ENCODE results near the gene ANKRD13A.
"Not testable (repeated sequence)": the region's sequence is repeated elsewhere in the genome, so short reads cannot be mapped to it uniquely, and the experiment has no call there.

ANKRD13A gene

GRCh38 chr12:110084314-110085015 is 85.2 kb downstream of the ANKRD13A start:
- no peak for DNase-seq

GRCh38 chr12:110088216-110088615 is 89.0 kb downstream of the ANKRD13A start:
- not testable (repeated sequence) for DNase-seq

GRCh38 chr12:110088936-110089335 is 89.7 kb downstream of the ANKRD13A start:
- no peak for DNase-seq
